Activated CD8-positive, alpha-beta T cell treated with anti-CD3 and anti-CD28 coated beads for 36 hours (primary cell): Measurements from ENCODE around the gene OSBPL6. TPM values are rescaled to one million over a fixed set of nuclear protein-coding genes. Genes with fewer than 3 reads are reported as not detected.

ENCODE experiments used
- ATAC-seq: fragments of 200-7000 bp; cut with Tn5 transposase; one replicate; pipeline ENCODE4 v1.10.0; 2021; ENCODE audit warnings: mild to moderate bottlenecking, moderate library complexity
- CTCF ChIA-PET: fragments of 350-600 bp; sonication (Branson Sonifier 250); formaldehyde crosslinking; loops from one replicate; lab custom pipeline; 2021; ENCODE audit warnings: antibody characterized with exemption; lab: Charles Lee
- POLR2A ChIA-PET: fragments of 350-600 bp; sonication (Branson Sonifier 250); formaldehyde crosslinking; loops from one replicate; lab custom pipeline; 2021; ENCODE audit warnings: antibody characterized with exemption; lab: Charles Lee
- DNase-seq: peaks from one replicate; pipeline ENCODE4 v3.0.0-alpha.2; 2020
- H3K27ac Mint-ChIP-seq: one replicate; pipeline ENCODE4 v1.8.0; 2021; ENCODE audit warnings: mild to moderate bottlenecking, mixed read lengths
- H3K27me3 Mint-ChIP-seq: one replicate; pipeline ENCODE4 v1.8.0; 2021; ENCODE audit warnings: mixed read lengths
- H3K36me3 Mint-ChIP-seq: one replicate; pipeline ENCODE4 v1.8.0; 2021; ENCODE audit warnings: low read depth, mixed read lengths
- H3K4me1 Mint-ChIP-seq: one replicate; pipeline ENCODE4 v1.8.0; 2021; ENCODE audit warnings: low read depth, mixed read lengths
- H3K4me3 Mint-ChIP-seq: one replicate; pipeline ENCODE4 v1.8.0; 2021; ENCODE audit warnings: mild to moderate bottlenecking, moderate library complexity, mixed read lengths
- H3K9me3 Mint-ChIP-seq: one replicate; pipeline ENCODE4 v1.8.0; 2021; ENCODE audit warnings: mixed read lengths
- CTCF ChIP-seq: fragments of 200-600 bp; IDR thresholded peaks from one replicate; pipeline ENCODE4 v1.8.0; 2022; ENCODE audit warnings: antibody characterized with exemption, mild to moderate bottlenecking
- intact Hi-C: fragments of 100-400 bp; cut with micrococcal nuclease; formaldehyde crosslinking; loops from one replicate; pipeline ENCODE4 v1.10.0; 2022
- total RNA-seq, 2 experiments: library from RNA; stranded (reverse); gene quantifications; one replicate each; pipeline ENCODE4 v1.2.3, GENCODE V29; 2021

Gene OSBPL6
- total RNA-seq, 2 experiments from 2014 or later, result 2.5 to 4.0 TPM

- no peaks in the 10 kb centered on the region for H3K9me3 Mint-ChIP-seq
- DNase-seq (no peak), ATAC-seq (no peak)
- no peaks in the 10 kb centered on the region for H3K36me3 Mint-ChIP-seq
- no peak overlapping the region for H3K4me3 Mint-ChIP-seq
- peaks cover 2% of the 10 kb centered on the region for H3K4me1 Mint-ChIP-seq
- no peak overlapping the region for H3K27ac Mint-ChIP-seq
- intact Hi-C loops, result no loop called here
- ChIA-PET CTCF (no interaction called here), POLR2A (no interaction called here)
- H3K27me3 Mint-ChIP-seq, result peaks cover 43% of the 10 kb centered on the region
- TF ChIP-seq CTCF, result no peak
Observed at GRCh38 chr2:178188466-178188865, 5.8 kb upstream of the OSBPL6 start.

- intact Hi-C loops, result no loop called here
- POLR2A ChIA-PET, result no interaction called here
- peak; percentile 3 for DNase-seq
- H3K27ac Mint-ChIP-seq, result no peak overlapping the region
- peak; percentile 19 for ATAC-seq
- TF ChIP-seq CTCF, result no peak
- H3K4me3 Mint-ChIP-seq, result no peak overlapping the region
- H3K36me3 Mint-ChIP-seq, result no peaks in the 10 kb centered on the region
- H3K27me3 Mint-ChIP-seq, result peaks cover 42% of the 10 kb centered on the region
- H3K4me1 Mint-ChIP-seq, result peaks cover 5% of the 10 kb centered on the region
- CTCF ChIA-PET, result interaction anchor here (0.8 to 1.4 kb wide), 2 partner anchors 77 to 88 kb away, joined by 3 to 6 read pairs; no protein-coding TSS in a partner anchor
- no peaks in the 10 kb centered on the region for H3K9me3 Mint-ChIP-seq
Observed at GRCh38 chr2:178191004-178191508, 3.3 kb upstream of the OSBPL6 start.

GRCh38 chr2:178191511-178191910, 2.8 kb upstream of the OSBPL6 start:
- peaks cover 42% of the 10 kb centered on the region for H3K27me3 Mint-ChIP-seq
- peaks cover 5% of the 10 kb centered on the region for H3K4me1 Mint-ChIP-seq
- TF ChIP-seq CTCF, result no peak
- no peak overlapping the region for H3K27ac Mint-ChIP-seq
- ATAC-seq, result no peak
- DNase-seq, result no peak
- CTCF ChIA-PET, result no interaction called here
- no peak overlapping the region for H3K4me3 Mint-ChIP-seq
- H3K36me3 Mint-ChIP-seq, result no peaks in the 10 kb centered on the region
- POLR2A ChIA-PET, result no interaction called here
- intact Hi-C loops, result no loop called here
- no peaks in the 10 kb centered on the region for H3K9me3 Mint-ChIP-seq

GRCh38 chr2:178193496-178193822, 853 bp upstream of the OSBPL6 start:
- intact Hi-C loops, result no loop called here
- no peak overlapping the region for H3K27ac Mint-ChIP-seq
- DNase-seq (no peak), ATAC-seq (no peak)
- peak overlapping the region; percentile 31 for H3K4me3 Mint-ChIP-seq
- no peaks in the 10 kb centered on the region for H3K36me3 Mint-ChIP-seq
- ChIA-PET CTCF (no interaction called here), POLR2A (no interaction called here)
- TF ChIP-seq CTCF, result no peak
- H3K4me1 Mint-ChIP-seq, result peaks cover 5% of the 10 kb centered on the region
- peaks cover 54% of the 10 kb centered on the region for H3K27me3 Mint-ChIP-seq
- no peaks in the 10 kb centered on the region for H3K9me3 Mint-ChIP-seq

- no peak for ATAC-seq
- ChIA-PET CTCF (interaction anchor here (1.8 kb wide), 1 partner anchor 83 kb away, joined by 8 read pairs; the partner anchor contains the start of gene RBM45), POLR2A (no interaction called here)
- DNase-seq, result peak; percentile 27
- peaks cover 5% of the 10 kb centered on the region for H3K4me1 Mint-ChIP-seq
- intact Hi-C loops, result loop anchor here (2.0 kb wide), 1 partner anchor 80 kb away; no protein-coding TSS in a partner anchor
- peaks cover 55% of the 10 kb centered on the region for H3K27me3 Mint-ChIP-seq
- H3K9me3 Mint-ChIP-seq, result no peaks in the 10 kb centered on the region
- no peaks in the 10 kb centered on the region for H3K36me3 Mint-ChIP-seq
- peak overlapping the region; percentile 71 for H3K4me3 Mint-ChIP-seq
- TF ChIP-seq CTCF, result peak; percentile 8
- no peak overlapping the region for H3K27ac Mint-ChIP-seq
Observed at GRCh38 chr2:178194600-178195389, 483 bp downstream of the OSBPL6 start.
